Omental fat pad (tissue), 4 donors: ENCODE measurements around the gene SOX21. TPM values are rescaled to one million over a fixed set of nuclear protein-coding genes. Genes with fewer than 3 reads are reported as not detected.

Experiments
- ATAC-seq: fragments of 150-250 bp; one replicate; pipeline ENCODE4 v1.9.1; 2016; ENCODE audit warnings: mild to moderate bottlenecking, moderate library complexity; ENCODE audit not compliant: low FRiP score
- DNase-seq: peaks from one replicate; pipeline ENCODE4 v3.0.0-alpha.2; 2019; ENCODE audit warnings: low spot score
- total RNA-seq, 4 donors: library from RNA; depleted of rRNA; stranded (reverse); fragments of >200 nt; gene quantifications; one replicate each; pipeline ENCODE4 v1.1.0, GENCODE V29; 2016
- TF ChIP-seq, protein P1 (sequence below), 3 donors: fragments of 450-650 bp; IDR thresholded peaks; one replicate each; pipeline ENCODE4 v1.5.1; 2016 to 2017; ENCODE audit warnings: antibody characterized with exemption in 3 of 3, mild to moderate bottlenecking in 3 of 3, moderate library complexity in 2 of 3

Gene SOX21
- total RNA-seq, 4 donors from 2014 or later, result not detected

DNA sequence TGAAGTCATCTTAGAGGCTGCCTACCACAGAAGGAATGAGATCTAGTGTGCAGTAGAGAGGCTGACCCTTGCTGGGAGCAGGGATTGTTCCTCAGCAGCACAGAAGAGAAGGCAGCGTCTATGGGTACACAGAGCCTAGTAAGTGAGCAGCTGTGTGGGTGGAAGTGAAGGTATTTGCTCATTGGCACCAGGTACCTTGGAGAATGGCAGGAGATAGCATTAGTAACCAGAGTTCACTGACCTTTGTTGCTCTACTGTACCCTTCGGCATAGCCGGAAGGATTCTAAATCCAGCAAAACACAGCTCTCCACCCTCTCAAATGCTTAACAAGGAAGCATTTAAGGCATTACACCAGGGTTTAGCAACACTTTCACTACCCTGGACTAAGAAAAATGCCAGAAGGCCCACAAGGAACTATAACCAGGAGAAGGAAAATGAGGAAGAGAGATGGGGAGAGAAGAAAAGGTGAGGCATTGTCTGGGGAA lies 12.3 kb downstream of the SOX21 start:
- TF ChIP-seq, protein P1, sequence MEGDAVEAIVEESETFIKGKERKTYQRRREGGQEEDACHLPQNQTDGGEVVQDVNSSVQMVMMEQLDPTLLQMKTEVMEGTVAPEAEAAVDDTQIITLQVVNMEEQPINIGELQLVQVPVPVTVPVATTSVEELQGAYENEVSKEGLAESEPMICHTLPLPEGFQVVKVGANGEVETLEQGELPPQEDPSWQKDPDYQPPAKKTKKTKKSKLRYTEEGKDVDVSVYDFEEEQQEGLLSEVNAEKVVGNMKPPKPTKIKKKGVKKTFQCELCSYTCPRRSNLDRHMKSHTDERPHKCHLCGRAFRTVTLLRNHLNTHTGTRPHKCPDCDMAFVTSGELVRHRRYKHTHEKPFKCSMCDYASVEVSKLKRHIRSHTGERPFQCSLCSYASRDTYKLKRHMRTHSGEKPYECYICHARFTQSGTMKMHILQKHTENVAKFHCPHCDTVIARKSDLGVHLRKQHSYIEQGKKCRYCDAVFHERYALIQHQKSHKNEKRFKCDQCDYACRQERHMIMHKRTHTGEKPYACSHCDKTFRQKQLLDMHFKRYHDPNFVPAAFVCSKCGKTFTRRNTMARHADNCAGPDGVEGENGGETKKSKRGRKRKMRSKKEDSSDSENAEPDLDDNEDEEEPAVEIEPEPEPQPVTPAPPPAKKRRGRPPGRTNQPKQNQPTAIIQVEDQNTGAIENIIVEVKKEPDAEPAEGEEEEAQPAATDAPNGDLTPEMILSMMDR (IDR thresholded peaks at IDR 0.05), result no peak
- ATAC-seq, result no peak

DNA sequence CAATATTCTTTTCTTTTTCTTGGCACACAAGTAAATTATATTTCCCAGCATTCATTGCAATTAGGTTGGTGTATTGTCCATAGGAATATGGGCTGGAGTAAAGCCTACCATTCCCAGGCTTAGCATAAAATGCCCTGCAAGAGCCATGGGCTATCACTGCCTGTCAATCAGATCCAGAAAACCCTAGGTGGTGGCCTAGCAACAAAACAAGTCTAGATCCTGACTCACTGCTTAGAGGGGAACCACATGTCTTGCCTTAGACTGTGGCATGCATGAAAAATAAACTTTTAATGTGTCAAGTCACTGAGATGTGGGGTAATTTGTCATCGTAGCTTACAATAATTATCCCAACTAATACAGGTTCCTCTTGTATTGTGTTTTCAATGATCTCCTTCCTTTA lies 16.2 kb downstream of the SOX21 start:
- TF ChIP-seq, protein P1 (IDR thresholded peaks at IDR 0.05), result no peak
- no peak for ATAC-seq
- no peak for DNase-seq

More for the DNA sequence above, 12.3 kb downstream of the SOX21 start:
- no peak for DNase-seq

DNA sequence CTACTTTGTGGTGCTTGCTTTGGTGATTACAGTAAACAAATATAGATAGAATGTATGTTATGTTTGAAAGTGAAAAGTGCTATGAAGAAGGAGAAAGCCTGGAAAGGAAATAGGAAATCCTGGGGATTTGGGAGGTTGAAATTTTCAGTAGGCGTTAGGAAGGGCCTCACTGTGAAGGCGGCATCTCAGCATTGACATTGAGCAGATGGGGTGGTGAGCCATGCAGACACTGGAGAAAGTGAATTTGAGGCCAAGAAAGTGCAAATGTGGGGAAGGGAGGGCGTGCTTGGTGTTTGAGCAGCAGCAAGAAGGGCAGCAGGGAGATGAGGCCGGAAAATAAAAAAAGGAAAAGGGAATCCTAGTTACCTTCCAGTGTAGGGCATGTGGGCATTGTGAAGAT lies 20.3 kb downstream of the SOX21 start:
- ATAC-seq, result no peak
- no peak for DNase-seq
- TF ChIP-seq, protein P1 (IDR thresholded peaks at IDR 0.05), result no peak

DNA sequence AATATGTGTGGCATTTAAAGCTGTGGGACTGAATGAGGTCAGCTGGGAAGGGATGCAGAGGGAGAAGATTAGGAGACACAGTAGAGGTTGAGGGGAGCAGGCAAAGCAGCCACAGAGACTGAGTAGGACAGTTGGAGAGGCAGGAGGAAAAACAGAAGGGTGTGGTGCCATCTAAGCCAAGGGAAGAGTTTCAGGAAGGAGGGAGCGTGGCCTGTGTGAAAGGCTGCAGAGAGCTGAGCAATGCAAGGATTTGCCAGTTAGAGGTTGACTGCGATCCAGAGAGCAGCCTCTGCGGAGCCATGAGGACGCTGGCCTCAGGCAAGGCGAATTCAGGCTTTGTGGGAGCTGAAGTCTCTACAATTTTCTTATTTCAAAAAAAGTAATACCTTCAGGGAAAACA lies 28.9 kb downstream of the SOX21 start:
- TF ChIP-seq, protein P1 (IDR thresholded peaks at IDR 0.05), result no peak
- DNase-seq (no peak), ATAC-seq (no peak)

DNA sequence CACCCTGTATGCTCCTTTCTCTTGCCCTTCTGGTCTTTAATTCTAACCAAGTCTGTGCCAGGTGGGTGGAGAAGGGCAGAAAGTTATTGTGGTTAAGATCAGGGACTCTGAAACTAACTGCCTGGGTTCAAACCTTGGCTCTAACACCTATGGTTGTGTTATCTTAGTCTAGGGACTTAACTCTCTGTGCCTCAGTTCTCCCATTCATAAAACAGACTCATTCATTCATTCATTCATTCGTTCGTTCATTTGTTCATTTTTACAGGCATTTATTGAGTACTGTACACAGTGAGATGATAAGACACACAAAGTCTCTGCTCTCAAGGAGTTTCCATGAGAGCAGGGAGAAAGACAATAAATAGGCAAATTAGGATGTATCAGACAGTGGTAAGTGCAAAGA lies 30.1 kb downstream of the SOX21 start:
- DNase-seq (no peak), ATAC-seq (no peak)
- TF ChIP-seq, protein P1 (IDR thresholded peaks at IDR 0.05), result no peak

DNA sequence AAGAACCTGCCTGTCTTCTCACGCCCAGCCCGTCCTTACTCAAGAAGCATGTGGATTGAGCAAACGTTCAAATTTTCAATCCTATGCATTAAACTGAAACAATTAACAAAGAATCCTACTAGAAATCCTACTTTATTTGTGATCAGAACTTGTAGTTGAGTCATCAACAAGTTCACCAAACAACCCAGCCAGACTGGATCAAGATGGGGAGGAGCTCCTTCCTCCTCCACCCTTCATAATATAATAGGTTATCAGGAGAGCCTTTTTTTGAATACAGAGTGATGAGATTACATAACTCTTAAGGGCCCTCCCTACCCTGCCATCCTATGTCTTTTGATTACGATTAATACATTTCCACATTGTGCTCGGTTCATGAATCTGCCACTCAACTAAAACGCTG lies 32.7 kb downstream of the SOX21 start:
- TF ChIP-seq, protein P1 (IDR thresholded peaks at IDR 0.05), result no peak
- DNase-seq, result no peak
- ATAC-seq, result no peak

DNA sequence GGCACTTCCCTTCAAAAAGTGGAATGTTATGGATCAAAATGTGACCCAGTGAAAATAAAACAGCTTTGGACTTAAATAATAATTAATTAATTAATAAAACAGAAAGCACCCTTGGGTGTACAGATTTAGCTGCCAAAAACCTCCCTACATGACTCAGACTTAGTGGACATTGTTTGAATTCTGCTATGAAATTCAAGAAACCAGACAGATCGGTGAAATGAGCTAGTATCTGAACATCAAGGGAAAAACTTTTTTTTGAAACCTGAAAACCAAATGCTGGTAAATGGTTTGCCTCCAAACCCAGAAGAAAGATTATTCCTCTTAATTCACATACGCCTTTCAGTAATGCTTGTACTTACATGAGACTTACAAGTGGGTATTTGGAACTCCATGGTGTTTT lies 33.5 kb downstream of the SOX21 start:
- ATAC-seq (no peak), DNase-seq (no peak)
- TF ChIP-seq, protein P1 (IDR thresholded peaks at IDR 0.05), result no peak
